ENCODE data around the gene CTDSPL.
"Not testable (repeated sequence)": the region's sequence is repeated elsewhere in the genome, so short reads cannot be mapped to it uniquely, and the experiment has no call there.

CTDSPL gene, protein sequence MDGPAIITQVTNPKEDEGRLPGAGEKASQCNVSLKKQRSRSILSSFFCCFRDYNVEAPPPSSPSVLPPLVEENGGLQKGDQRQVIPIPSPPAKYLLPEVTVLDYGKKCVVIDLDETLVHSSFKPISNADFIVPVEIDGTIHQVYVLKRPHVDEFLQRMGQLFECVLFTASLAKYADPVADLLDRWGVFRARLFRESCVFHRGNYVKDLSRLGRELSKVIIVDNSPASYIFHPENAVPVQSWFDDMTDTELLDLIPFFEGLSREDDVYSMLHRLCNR

DNA sequence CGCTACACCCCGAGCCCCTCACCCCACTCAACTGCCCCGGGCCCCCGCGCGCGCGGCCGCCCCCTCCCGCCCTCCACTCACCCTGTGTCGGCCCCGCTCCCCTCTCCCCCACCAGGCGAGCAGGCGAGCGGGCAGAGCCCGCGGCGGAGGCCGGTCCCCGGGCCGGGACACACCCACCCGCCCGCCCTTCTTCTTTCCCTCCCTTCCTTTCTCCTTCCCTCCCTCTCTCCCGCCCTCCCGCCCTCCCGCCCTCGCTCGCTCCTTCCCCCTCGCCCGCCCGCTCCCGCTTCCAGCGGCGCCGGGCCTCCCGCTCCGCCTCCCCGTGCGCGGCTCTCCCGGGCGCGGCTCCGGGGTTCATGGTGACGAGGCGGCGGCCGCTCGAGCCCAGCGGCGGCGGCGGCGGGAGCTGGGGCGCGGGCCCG lies at the start of gene CTDSPL:
Gene CTDSPL, plus strand, starts transcription at position 261 of the 422 bp plus-strand sequence. CDS start 320 bp downstream, outside the sequence.
- peak; percentile 53 for DNase-seq
- in situ Hi-C loops (cut with HindIII; ENCODE audit: low pct_ligation_motif_present, low pct_unique_long_range_greater_than_20kb, low sequenced_read_pairs) = no loop called here

DNA sequence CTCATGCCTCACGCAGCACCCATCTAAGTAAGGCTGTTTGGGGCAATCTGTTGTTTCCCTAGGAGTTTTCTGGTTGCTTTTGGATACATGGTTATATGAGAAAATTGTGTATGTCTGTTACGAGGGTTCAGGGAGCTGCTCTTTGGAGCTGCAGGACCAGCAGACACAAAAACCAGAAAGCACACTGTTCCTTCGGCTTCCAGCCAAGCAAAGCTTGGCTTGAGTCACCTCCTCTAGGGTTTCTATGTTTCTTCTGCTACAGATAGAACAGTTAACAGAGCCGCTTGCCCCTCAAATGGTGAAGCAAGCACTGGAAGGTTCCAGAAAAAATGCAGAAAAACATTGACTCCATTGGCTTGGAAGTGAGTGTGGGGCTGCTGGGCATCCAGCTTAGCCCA lies 49.2 kb upstream of the CTDSPL start:
- DNase-seq = no peak
- in situ Hi-C loops (cut with HindIII; ENCODE audit: low pct_ligation_motif_present, low pct_unique_long_range_greater_than_20kb, low sequenced_read_pairs) = no loop called here

DNA sequence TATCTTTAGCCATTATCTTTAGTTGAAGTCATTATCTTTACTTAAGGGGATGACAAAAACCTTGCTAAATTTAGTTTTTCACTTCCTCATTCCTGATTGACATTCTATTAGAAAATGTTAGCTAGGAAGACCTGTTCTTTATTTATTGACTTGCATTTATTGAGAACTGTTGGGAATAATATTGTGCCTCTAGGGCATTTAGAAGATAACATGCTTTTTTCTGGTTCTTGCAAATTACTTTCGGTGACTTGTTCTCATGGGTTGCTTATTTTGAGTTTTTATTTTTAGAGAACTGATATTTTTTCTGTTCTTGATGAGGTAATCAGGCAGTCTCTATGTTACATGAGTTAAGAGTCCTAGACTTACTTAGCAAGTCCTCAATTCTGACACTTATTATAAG lies 48.3 kb upstream of the CTDSPL start:
- DNase-seq = no peak
- in situ Hi-C loops (cut with HindIII; ENCODE audit: low pct_ligation_motif_present, low pct_unique_long_range_greater_than_20kb, low sequenced_read_pairs) = no loop called here

DNA sequence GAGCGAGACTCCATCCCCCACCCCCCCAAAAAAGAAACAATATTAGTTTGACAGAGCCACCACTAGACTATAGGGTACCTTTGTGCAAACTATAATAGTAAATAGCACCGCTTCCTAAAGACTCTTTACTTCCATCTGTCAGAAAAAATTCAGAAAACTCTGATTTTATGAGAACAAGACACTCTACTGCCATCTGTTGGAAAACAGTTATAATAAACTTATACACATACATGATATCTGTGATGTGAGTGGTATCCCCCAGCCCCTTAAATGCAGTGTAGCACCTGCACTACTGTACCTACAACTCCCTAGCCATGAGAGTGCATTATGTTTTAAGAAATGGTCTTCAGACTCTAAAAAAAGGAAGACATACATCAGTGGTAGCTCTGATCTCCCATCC lies 47.1 kb upstream of the CTDSPL start:
- in situ Hi-C loops (cut with HindIII; ENCODE audit: low pct_ligation_motif_present, low pct_unique_long_range_greater_than_20kb, low sequenced_read_pairs) = no loop called here
- DNase-seq = peak; percentile 5

DNA sequence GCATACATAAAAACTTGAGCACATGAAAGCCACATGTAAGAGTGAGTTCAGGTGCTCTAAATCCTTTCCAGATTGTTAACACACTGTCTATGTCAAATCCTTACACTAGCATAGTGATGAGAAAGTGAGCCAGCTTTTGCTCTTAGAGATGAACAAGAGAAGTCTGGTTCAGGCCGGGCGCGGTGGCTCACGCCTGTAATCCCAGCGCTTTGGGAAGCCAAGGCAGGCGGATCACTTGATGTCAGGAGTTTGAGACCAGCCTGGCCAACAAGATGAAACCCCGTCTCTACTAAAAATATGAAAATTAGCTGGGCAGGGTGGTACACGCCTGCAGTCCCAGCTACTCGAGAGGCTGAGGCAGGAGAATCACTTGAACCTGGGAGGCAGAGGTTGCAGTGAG lies 46.5 kb upstream of the CTDSPL start:
- DNase-seq; in situ Hi-C loops (cut with HindIII; ENCODE audit: low pct_ligation_motif_present, low pct_unique_long_range_greater_than_20kb, low sequenced_read_pairs): not testable (repeated sequence)

DNA sequence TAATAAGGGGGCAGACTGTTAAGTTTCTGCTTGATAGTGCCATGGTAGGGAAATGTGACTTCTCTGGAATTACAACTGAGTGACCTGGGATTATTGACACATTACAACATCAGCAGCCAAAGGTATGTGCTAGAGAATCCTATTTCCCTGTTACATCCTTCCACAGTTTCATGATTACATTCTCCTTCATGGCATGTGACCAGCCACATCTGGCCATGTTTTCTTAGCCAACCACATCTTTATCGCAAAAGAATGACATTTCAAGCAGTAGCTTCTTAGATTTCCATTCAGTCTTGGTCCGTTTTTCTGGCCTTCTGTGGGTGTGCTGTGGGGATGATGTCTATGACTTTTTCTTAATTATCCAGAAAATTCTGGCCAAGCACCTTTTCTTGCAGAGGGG lies 45.4 kb upstream of the CTDSPL start:
- DNase-seq = no peak
- in situ Hi-C loops (cut with HindIII; ENCODE audit: low pct_ligation_motif_present, low pct_unique_long_range_greater_than_20kb, low sequenced_read_pairs) = no loop called here

DNA sequence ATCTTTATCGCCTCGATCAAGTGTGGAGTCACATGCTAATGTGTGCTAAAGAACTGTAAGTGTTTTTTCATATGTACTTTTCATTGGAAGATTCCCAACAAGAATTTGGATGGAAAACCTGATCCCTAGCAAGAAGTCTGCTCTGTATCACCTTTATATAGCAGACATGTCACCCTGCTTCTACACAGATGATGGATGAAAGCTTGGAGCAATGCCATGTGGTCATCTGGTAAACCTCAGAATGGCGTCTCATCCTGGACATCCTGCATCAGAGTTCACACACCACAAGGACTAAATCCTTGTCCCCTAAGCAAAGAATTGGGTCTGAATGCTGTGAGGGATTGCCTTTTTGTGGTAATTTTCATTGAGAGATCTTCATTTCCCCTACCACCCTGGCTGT lies 42.1 kb upstream of the CTDSPL start:
- in situ Hi-C loops (cut with HindIII; ENCODE audit: low pct_ligation_motif_present, low pct_unique_long_range_greater_than_20kb, low sequenced_read_pairs) = no loop called here
- no peak for DNase-seq

DNA sequence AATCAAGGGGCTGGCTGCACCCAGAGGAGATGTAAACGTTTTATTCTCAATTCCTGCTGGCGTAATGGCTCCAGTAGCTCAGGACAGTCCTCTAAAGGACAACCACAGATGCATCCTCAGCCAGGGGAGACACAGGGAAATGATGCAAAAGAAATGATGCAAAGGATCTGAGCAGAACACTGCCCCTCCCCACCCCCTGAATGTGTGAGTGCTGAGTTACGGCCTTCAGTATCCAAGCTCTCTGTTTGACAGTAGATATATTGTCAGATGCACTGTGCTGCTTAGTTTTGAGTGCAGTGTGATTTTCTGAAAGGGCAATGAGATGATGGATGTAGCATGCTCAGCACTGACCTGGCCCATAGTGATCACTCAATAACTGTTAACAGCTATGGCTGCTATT lies 41.4 kb upstream of the CTDSPL start:
- DNase-seq = no peak
- in situ Hi-C loops (cut with HindIII; ENCODE audit: low pct_ligation_motif_present, low pct_unique_long_range_greater_than_20kb, low sequenced_read_pairs) = no loop called here

DNA sequence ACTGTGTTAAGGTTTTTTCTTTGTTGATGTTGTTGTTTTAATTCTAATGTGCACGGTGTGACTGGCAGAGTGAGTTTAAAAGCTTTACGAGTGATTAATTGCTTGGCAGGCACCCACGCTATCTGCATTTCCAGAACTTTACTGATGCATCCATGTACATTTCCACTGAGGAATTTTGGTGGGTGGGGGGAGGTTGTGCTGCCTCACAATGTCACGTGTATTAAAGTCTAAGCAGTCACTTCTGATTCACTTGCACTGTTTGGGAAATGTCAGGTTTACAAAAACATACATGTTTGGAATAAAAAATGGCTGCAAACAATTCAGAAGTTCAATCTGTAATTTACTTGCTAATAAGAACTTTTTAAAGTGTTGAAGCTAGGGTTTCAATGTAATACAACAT lies 38.5 kb upstream of the CTDSPL start:
- in situ Hi-C loops (cut with HindIII; ENCODE audit: low pct_ligation_motif_present, low pct_unique_long_range_greater_than_20kb, low sequenced_read_pairs) = no loop called here
- no peak for DNase-seq

DNA sequence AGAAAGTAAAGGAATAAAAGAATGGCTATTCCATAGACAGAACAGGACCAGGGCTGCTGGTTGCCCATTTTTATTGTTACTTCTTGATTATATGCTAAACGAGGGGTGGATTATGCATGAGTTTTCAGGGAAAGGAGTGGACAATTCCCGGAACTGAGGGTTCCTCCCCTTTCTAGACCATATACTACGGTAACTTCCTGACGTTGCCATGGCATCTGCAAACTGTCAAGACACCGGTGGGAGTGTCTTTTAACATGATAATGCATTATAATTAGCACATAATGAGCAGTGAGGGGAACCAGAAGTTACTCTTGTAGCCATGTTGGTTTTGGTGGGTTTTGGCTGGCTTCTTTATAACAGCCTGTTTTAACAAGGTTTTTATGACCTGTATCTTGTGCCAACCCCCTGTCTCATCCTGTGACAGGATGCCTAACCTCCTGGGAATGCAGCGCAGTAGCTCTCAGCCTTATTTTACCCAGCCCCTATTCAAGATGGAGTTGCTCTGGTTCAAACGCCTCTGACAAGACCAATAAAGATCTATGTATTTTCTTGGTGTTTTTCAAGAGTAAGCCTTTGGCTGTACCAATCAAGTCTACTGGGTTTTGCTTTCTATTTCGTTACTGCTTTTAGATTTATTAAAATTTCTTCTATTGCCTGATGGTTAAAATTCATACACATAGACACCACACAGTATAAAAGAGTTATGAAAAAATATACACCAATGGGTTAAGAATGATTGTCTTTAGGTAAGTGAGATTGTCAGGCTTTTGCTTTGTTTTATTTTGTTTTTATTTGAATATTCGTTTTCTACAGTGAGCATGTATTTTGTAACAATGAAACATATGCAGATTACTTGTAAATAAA lies 37.4 kb upstream of the CTDSPL start:
- in situ Hi-C loops (cut with HindIII; ENCODE audit: low pct_ligation_motif_present, low pct_unique_long_range_greater_than_20kb, low sequenced_read_pairs) = no loop called here

DNA sequence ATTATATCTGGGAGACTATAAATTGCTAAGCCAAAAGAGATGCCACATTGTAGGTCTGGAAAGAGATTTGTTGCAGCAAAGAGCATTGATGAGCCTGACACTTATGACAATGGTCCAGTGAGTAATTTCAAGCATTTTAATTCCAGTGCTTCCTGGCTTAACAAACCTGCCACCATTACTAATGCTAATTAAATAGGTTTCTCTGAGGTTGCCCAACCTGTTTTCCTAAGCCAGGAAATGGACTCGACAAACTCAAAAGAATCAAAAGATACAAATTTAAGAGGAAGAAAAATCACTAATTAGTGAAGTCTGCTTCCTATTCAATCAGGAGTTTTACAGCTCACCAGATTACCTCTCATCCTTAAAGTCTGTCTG lies 36.7 kb upstream of the CTDSPL start:
- DNase-seq = no peak
- in situ Hi-C loops (cut with HindIII; ENCODE audit: low pct_ligation_motif_present, low pct_unique_long_range_greater_than_20kb, low sequenced_read_pairs) = no loop called here

More for the DNA sequence above, 37.4 kb upstream of the CTDSPL start:
- no peak for DNase-seq

DNA sequence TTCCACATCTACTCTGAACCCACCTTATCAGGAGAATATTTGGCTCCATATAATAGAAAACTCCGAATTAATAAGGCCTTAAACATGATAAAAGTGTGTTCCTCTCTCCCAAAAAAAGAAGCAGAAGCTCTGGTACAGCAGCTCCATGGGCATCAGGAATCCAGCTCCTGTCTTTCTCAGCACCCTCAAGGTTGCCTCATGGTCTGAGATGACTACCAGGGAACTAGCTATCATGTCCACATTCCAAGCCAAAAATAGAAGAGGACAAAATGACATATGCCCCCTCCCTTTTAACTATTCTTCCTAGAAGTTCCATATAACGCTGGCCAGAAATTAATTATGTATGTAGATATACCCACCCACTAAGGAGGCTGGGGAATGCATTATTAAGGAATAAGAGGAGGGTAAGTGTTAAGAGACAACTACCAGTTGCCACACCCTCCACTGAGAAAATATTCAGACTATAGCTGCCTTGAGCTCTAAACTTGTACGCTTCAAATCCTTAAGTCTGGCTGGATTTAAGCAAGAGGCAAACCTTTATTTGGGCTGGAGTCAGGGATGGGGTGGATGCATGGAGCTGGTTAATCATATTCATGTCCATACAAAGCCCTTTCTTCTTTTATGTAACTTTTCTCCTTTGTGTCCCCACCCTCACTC lies 35.8 kb upstream of the CTDSPL start:
- no peak for DNase-seq
- in situ Hi-C loops (cut with HindIII; ENCODE audit: low pct_ligation_motif_present, low pct_unique_long_range_greater_than_20kb, low sequenced_read_pairs) = no loop called here

DNA sequence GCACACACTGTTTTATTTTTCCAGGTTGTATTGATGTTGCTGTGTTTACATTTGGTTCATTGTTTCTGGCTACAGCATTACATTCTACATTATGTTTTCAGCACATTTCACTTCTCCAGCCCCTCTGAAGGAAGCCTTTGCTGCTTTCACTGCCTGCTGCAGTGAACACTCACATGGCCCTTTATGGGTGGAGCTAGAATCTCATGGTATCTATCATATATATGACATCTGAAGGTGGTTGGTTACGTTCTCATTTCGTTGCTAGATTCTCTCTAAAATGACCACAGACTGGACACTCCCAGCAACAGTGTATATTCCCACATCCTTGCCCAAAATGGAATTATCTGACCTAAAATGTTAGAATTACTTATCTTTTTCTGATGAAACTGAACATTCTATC lies 35.2 kb upstream of the CTDSPL start:
- DNase-seq = no peak
- in situ Hi-C loops (cut with HindIII; ENCODE audit: low pct_ligation_motif_present, low pct_unique_long_range_greater_than_20kb, low sequenced_read_pairs) = no loop called here

DNA sequence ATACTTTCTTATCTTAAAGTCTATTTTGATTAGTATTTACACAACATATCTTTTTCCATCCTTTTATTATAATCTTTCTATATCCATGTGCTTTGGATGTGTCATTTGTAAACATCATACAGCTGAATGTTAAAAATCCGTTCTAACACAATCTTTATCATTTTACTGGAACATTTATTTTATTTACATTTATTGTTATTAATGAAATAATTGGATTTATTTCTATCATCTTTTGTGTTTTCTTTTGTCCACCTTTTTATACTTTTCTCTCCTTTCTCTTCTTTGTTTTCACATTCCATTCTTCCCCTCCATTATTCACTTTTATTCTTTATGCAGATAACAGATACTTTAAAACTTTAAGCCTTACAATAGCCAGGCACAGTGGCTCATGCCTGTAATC lies 34.7 kb upstream of the CTDSPL start:
- no peak for DNase-seq
- in situ Hi-C loops (cut with HindIII; ENCODE audit: low pct_ligation_motif_present, low pct_unique_long_range_greater_than_20kb, low sequenced_read_pairs) = no loop called here

DNA sequence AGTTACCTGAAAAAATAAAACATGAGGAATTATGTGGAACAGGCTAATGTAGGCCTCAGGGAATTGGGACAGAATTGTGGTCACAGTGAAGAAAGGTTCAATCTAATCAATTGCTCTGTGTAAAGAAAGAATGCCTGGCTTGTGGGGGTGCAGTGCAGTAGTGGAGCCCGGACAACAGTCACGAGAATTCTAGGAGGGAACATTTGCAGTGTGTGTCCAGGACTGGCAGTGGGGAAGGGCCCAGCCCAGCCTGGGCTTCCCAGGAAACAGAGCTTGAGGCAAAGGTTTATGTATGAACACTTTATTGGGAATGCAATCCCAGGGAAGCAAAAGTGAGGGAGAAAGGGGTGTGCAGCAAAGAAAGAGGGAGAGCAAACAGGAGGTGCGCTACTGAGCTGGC lies 29.2 kb upstream of the CTDSPL start:
- DNase-seq = no peak
- in situ Hi-C loops (cut with HindIII; ENCODE audit: low pct_ligation_motif_present, low pct_unique_long_range_greater_than_20kb, low sequenced_read_pairs) = no loop called here

DNA sequence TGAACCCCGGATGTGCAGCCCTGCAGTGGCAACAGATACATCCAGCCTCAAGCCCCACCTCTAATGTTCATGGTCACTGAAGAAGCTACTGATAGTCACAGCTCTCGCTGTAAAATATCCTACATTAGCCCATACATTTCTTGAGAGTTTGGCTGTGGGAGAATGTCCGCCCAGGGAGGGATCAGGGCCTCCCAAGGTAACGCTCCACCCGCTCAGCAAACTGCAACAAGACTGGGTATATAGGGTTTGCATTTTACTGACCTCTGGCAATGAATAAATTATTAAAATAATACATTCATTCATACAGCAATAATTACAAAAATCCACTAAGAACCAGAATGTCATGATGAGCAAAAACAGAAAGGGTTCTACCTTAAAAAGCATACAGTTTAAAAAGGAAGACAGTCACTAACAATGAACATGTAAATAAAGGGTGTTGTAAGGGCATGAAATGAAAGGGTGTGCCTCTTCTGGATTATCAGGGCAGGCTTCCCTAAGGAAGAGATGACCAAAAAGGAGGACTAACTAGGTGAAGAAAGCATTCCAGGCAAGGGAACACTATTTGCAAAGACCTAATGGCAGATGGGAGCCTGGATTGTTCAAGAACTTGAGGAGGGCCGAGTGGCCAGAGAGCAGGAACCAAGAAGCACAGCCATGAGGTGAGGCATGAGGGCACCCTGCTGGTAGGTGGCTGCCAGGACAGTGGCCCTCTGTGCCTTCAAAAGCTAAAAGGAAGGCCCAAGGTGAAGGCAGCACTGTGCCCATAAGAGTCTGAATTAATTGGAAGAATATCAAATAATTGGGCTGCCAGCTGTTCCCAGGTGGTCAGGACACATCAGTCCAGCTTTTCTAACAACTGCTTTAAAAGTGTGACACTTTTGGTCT lies 28.1 kb upstream of the CTDSPL start:
- in situ Hi-C loops (cut with HindIII; ENCODE audit: low pct_ligation_motif_present, low pct_unique_long_range_greater_than_20kb, low sequenced_read_pairs) = no loop called here
- DNase-seq = no peak

DNA sequence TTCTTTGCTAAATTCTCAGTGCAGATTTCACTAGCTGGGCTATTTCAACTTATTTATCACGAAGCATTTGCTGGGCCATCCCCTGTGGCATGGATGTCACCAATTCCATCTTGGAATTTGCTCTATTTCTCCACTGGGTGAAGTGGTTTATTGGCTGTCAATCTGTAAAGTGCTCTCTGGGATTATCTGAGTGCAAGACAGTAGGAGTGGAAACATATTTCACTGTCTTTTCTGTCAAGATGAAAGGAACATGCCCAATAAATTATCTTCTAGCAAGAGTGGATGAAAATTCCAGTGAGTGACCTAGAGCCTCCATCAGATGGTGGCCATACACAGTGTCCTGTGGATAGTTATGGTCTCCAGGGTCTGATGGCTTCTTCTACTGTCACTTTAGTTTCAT lies 25.1 kb upstream of the CTDSPL start:
- no peak for DNase-seq
- in situ Hi-C loops (cut with HindIII; ENCODE audit: low pct_ligation_motif_present, low pct_unique_long_range_greater_than_20kb, low sequenced_read_pairs) = no loop called here

DNA sequence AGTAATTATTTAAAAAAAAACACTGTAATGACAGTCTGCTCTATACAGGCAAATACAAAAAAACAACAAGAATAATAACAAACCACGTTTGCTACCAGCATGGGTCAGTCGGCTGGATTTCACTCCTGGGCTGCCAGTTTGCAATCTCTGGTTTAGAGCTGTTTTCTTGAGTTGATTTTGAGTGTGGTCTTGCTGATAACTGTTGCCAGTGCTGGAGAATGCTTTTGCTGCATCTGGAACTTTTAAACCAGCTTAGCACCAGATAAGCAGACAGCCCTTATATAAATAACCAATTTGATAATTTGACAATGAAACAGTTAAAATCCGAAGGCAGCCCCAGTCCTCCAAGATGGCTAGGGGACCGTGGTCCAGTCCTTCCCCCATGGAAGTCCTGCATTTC lies 14.0 kb upstream of the CTDSPL start:
- in situ Hi-C loops (cut with HindIII; ENCODE audit: low pct_ligation_motif_present, low pct_unique_long_range_greater_than_20kb, low sequenced_read_pairs) = no loop called here
- no peak for DNase-seq
